Ovary (tissue), 3 donors: ENCODE results near the gene SPATA2.

Experiments
- POLR2A ChIP-seq: fragments of 450-650 bp; IDR thresholded peaks from one replicate; pipeline ENCODE4 v1.6.1; 2017; ENCODE audit warnings: antibody characterized with exemption, mild to moderate bottlenecking, moderate library complexity
- TF ChIP-seq, protein P1 (sequence below), 3 donors: fragments of 450-650 bp in 2 of 3; fragments of 200-600 bp in 1 of 3; IDR thresholded peaks; one replicate each; pipeline versions ENCODE4 v1.5.1 to v1.8.0; 2016 to 2022; ENCODE audit warnings: antibody characterized with exemption in 3 of 3, mild to moderate bottlenecking in 1 of 3
- donor health status: DM: no; HTN: no; CAD: no.

DNA sequence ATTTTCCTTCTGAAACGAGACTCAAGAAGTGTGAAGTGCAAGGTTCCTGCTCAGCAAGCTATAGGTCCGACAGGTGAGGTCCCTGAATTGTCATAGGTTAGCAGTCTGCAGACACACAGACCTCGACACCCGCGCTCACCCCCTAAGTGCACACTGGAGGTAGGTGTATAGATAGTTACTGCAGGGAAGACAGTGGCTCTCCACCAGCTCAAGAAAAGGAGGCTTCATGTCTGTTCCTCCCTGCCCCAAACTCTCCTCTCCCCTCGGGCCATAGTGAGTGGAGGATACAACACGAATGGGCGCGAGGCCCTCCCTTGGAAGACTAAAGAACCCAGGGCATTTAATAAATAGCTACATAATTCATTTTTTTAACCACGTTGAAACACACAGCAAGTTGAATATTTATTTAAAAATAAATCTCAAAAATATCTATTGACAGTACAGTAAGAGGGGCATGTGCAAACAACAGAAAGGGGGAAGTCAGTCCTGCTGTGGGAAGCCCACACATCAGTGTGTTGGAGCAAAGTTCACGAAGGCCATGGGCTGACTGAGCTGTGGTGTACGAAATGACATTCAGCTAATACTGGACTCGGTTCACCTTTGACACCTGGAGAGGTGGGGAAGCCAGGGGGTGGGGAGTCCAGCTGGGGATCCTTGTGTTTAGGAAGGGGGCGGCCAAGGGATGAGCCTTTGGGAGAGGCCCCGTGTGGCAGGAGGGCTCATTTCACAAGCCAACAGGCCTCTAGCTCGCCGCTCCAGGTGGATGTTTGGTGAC, 10.7 kb downstream of the SPATA2 start:
- TF ChIP-seq, protein P1, sequence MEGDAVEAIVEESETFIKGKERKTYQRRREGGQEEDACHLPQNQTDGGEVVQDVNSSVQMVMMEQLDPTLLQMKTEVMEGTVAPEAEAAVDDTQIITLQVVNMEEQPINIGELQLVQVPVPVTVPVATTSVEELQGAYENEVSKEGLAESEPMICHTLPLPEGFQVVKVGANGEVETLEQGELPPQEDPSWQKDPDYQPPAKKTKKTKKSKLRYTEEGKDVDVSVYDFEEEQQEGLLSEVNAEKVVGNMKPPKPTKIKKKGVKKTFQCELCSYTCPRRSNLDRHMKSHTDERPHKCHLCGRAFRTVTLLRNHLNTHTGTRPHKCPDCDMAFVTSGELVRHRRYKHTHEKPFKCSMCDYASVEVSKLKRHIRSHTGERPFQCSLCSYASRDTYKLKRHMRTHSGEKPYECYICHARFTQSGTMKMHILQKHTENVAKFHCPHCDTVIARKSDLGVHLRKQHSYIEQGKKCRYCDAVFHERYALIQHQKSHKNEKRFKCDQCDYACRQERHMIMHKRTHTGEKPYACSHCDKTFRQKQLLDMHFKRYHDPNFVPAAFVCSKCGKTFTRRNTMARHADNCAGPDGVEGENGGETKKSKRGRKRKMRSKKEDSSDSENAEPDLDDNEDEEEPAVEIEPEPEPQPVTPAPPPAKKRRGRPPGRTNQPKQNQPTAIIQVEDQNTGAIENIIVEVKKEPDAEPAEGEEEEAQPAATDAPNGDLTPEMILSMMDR (IDR thresholded peaks at IDR 0.05) = no peak
- TF ChIP-seq POLR2A = no peak
